SK-N-SH (cell line): Measurements from ENCODE around the gene MLLT10. TPM values are rescaled to one million over a fixed set of nuclear protein-coding genes. Genes with fewer than 3 reads are reported as not detected.
"Not testable (repeated sequence)": the region's sequence is repeated elsewhere in the genome, so short reads cannot be mapped to it uniquely, and the experiment has no call there.

Source experiments
- CTCF ChIA-PET: fragments of 300-600, 350-600 bp; formaldehyde crosslinking; extraction: SDS; loops from one replicate; lab custom pipeline; 2021; lab: Yijun Ruan, JAX
- POLR2A ChIA-PET: fragments of 350-600 bp; sonication (Branson Sonifier 250); formaldehyde crosslinking; extraction: SDS; loops from one replicate; lab custom pipeline; 2020; ENCODE audit warnings: antibody characterized with exemption, inconsistent platforms; lab: Yijun Ruan, JAX
- DNase-seq: peaks from one replicate; pipeline ENCODE4 v3.0.0; 2012
- H2AFZ ChIP-seq: fragments of 200-600 bp; sonication (generic); 2 replicates; pipeline ENCODE4 v1.8.1; 2016; ENCODE audit warnings: antibody characterized with exemption, mild to moderate bottlenecking, low read depth
- H3F3A ChIP-seq: fragments of 200-600 bp; sonication (generic); replicated peaks from 2 replicates; pipeline ENCODE3; 2016; ENCODE audit warnings: antibody characterized with exemption, mild to moderate bottlenecking; ENCODE audit not compliant: insufficient read depth
- H3K27ac ChIP-seq, 2 experiments: fragments of 200-500 bp in 1 of 2; fragments of 200-600 bp in 1 of 2; sonication (Bioruptor generic) in 1 of 2; sonication (generic), shearing (Covaris generic) in 1 of 2; 2 replicates each; pipeline versions ENCODE4 v1.5.1 to v1.6.1; 2014 to 2016; ENCODE audit warnings: low read depth in 2 of 2, inconsistent platforms in 1 of 2, low read length in 1 of 2, mild to moderate bottlenecking in 1 of 2, mixed read lengths in 1 of 2
- H3K27me3 ChIP-seq: fragments of 200-600 bp; sonication (generic), shearing (Covaris generic); 2 replicates; pipeline ENCODE4 v1.6.1; 2016; ENCODE audit warnings: mixed run types; ENCODE audit not compliant: insufficient read depth
- H3K36me3 ChIP-seq, 2 experiments: fragments of 200-500 bp in 1 of 2; fragments of 200-600 bp in 1 of 2; sonication (Bioruptor generic) in 1 of 2; sonication (generic) in 1 of 2; replicated peaks in 1 of 2; 2 replicates each; pipeline versions ENCODE3 to v1.5.1; 2014 to 2016; ENCODE audit warnings: low read length in 1 of 2, mild to moderate bottlenecking in 1 of 2; ENCODE audit not compliant: insufficient read depth in 2 of 2, control insufficient read depth in 1 of 2
- H3K4me1 ChIP-seq, 2 experiments: fragments of 200-500 bp in 1 of 2; fragments of 200-600 bp in 1 of 2; sonication (Bioruptor generic) in 1 of 2; sonication (generic), shearing (Covaris generic) in 1 of 2; 2 replicates each; pipeline versions ENCODE4 v1.5.1 to v1.6.1; 2014 to 2016; ENCODE audit warnings: low read depth in 1 of 2, low read length in 1 of 2, mixed run types in 1 of 2; ENCODE audit not compliant: insufficient read depth in 2 of 2, control insufficient read depth in 1 of 2
- H3K4me2 ChIP-seq: fragments of 200-600 bp; sonication (generic), shearing (Covaris generic); 2 replicates; pipeline ENCODE4 v1.6.1; 2017; ENCODE audit warnings: mixed run types
- H3K4me3 ChIP-seq, 2 experiments: fragments of 200-500 bp in 1 of 2; fragments of 200-600 bp in 1 of 2; sonication (Bioruptor generic) in 1 of 2; sonication (generic), shearing (Covaris generic) in 1 of 2; 2 replicates each; pipeline versions ENCODE4 v1.5.1 to v1.8.1; 2014 to 2016; ENCODE audit warnings: low read depth in 2 of 2, inconsistent platforms in 1 of 2, low read length in 1 of 2, mild to moderate bottlenecking in 1 of 2, mixed read lengths in 1 of 2, moderate library complexity in 1 of 2
- H3K79me2 ChIP-seq: fragments of 200-600 bp; sonication (generic); 2 replicates; pipeline ENCODE4 v1.8.1; 2017; ENCODE audit warnings: mild to moderate bottlenecking; ENCODE audit not compliant: insufficient read depth
- H3K9ac ChIP-seq: fragments of 200-600 bp; sonication (generic); 2 replicates; pipeline ENCODE4 v1.6.1; 2017; ENCODE audit warnings: mixed run types
- H3K9me2 ChIP-seq: fragments of 200-600 bp; sonication (generic); 2 replicates; pipeline ENCODE4 v1.6.1; 2017; ENCODE audit warnings: mixed run types
- H3K9me3 ChIP-seq: fragments of 200-600 bp; sonication (generic); 2 replicates; pipeline ENCODE4 v1.6.1; 2017; ENCODE audit warnings: mixed run types, mild to moderate bottlenecking, moderate library complexity
- H4K20me1 ChIP-seq: fragments of 200-600 bp; sonication (generic); 2 replicates; pipeline ENCODE4 v1.6.1; 2017; ENCODE audit warnings: mild to moderate bottlenecking, mixed run types; ENCODE audit not compliant: insufficient read depth
- CHD2 ChIP-seq: fragments of 150-350 bp; IDR thresholded peaks from 2 replicates; pipeline ENCODE4 v1.6.1; 2018; ENCODE audit warnings: low read length; ENCODE audit not compliant: partially characterized antibody
- EZH2phosphoT487 ChIP-seq: fragments of 200-600 bp; sonication (generic); IDR thresholded peaks from 2 replicates; pipeline ENCODE4 v1.6.1; 2017; ENCODE audit warnings: low read depth, mixed run types, mild to moderate bottlenecking, antibody characterized with exemption, moderate library complexity, borderline replicate concordance
- FOXM1 ChIP-seq: IDR thresholded peaks from 2 replicates; pipeline ENCODE4 v1.4.0; 2012; ENCODE audit warnings: low read depth, mild to moderate bottlenecking
- GATA2 ChIP-seq: sonication (generic); formaldehyde crosslinking; IDR thresholded peaks from 2 replicates; pipeline ENCODE4 v1.5.0; 2020; ENCODE audit warnings: mild to moderate bottlenecking, missing genetic modification reagents
- JUND ChIP-seq: IDR thresholded peaks from 2 replicates; pipeline ENCODE4 v1.4.0; 2012
- MXI1 ChIP-seq: IDR thresholded peaks from 2 replicates; pipeline ENCODE4 v1.6.1; 2012; ENCODE audit warnings: mild to moderate bottlenecking, low read depth, low read length, improper control_type of control experiment
- NRF1 ChIP-seq: IDR thresholded peaks from 2 replicates; pipeline ENCODE4 v1.6.1; 2012; ENCODE audit warnings: low read depth, mild to moderate bottlenecking, low read length
- POLR2AphosphoS5 ChIP-seq: IDR thresholded peaks from 2 replicates; pipeline ENCODE4 v1.6.1; 2012; ENCODE audit warnings: low read depth, low read length
- RAD21 ChIP-seq: IDR thresholded peaks from 2 replicates; pipeline ENCODE4 v1.6.1; 2012; ENCODE audit warnings: mild to moderate bottlenecking, low read length
- RFX5 ChIP-seq: IDR thresholded peaks from 2 replicates; pipeline ENCODE4 v1.6.1; 2012; ENCODE audit warnings: mild to moderate bottlenecking, improper control_type of control experiment, low read length
- YY1 ChIP-seq: IDR thresholded peaks from 2 replicates; pipeline ENCODE4 v1.4.0; 2012; ENCODE audit warnings: low read depth, mild to moderate bottlenecking
- WGBS: methylation state at CpG from one replicate; pipeline ENCODE4 v1.1.6; 2017; ENCODE audit warnings: low lambda C conversion rate; 5-methylcytosine and 5-hydroxymethylcytosine counted together
- polyA plus RNA-seq, 3 experiments: library from polyadenylated mRNA; depleted of rRNA; stranded (reverse); fragments of >200 nt; gene quantifications; 2 replicates each; pipeline ENCODE4 v1.2.3, GENCODE V29; 2012
- TF ChIP-seq, protein P1 (sequence below): fragments of 200-600 bp; sonication (generic); IDR thresholded peaks from 2 replicates; pipeline ENCODE4 v1.6.1; 2017; ENCODE audit warnings: antibody characterized with exemption, mild to moderate bottlenecking, moderate library complexity
- TF ChIP-seq, protein P2 (sequence below): IDR thresholded peaks from 2 replicates; pipeline ENCODE4 v1.4.0; 2012; ENCODE audit warnings: low read depth, borderline replicate concordance

MLLT10 gene
- polyA plus RNA-seq, 1 of the 3 experiments (the other 2 are of a cell fraction): 26.0 TPM

DNA sequence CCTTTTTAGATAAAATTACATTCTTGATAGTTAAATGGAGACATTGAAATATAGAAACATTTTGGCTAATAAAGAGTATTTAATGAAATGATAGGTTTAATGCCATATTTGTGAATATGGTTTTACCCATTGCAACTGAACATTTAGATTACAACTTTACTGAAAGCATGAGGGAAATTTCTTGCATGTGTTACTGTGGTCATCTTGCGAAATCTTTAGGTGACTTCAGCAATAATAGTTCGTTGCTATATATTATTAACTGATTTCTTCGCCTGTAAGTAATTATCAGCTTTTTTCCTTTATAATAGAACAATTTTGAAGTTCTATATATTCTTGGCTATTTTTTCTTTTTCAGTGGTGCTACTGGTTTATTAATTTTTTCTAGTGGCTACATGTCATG, 83.2 kb downstream of the MLLT10 start:
- TF ChIP-seq CHD2: no peak
- TF ChIP-seq, protein P1, sequence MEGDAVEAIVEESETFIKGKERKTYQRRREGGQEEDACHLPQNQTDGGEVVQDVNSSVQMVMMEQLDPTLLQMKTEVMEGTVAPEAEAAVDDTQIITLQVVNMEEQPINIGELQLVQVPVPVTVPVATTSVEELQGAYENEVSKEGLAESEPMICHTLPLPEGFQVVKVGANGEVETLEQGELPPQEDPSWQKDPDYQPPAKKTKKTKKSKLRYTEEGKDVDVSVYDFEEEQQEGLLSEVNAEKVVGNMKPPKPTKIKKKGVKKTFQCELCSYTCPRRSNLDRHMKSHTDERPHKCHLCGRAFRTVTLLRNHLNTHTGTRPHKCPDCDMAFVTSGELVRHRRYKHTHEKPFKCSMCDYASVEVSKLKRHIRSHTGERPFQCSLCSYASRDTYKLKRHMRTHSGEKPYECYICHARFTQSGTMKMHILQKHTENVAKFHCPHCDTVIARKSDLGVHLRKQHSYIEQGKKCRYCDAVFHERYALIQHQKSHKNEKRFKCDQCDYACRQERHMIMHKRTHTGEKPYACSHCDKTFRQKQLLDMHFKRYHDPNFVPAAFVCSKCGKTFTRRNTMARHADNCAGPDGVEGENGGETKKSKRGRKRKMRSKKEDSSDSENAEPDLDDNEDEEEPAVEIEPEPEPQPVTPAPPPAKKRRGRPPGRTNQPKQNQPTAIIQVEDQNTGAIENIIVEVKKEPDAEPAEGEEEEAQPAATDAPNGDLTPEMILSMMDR: no peak
- Histone ChIP-seq H3F3A (peaks cover 13% of the 10 kb centered on the region), H3K27ac (no peak overlapping the region), H4K20me1 (no peaks in the 10 kb centered on the region), H3K9me3 (no peaks in the 10 kb centered on the region), H3K27me3 (no peaks in the 10 kb centered on the region), H2AFZ (no peak overlapping the region), H3K4me1 (no peaks in the 10 kb centered on the region), H3K9ac (no peak overlapping the region), H3K79me2 (peaks cover 46% of the 10 kb centered on the region), H3K36me3 (peaks cover 7 to 59% of the 10 kb centered on the region in 2 experiments), H3K9me2 (no peaks in the 10 kb centered on the region), H3K4me2 (no peak overlapping the region), H3K4me3 (no peak overlapping the region)
- CTCF ChIA-PET: interaction anchor here (1.0 kb wide), 1 partner anchor 114 kb away, joined by 3 read pairs; no protein-coding TSS in a partner anchor
- no peak for DNase-seq
- WGBS: 98% methylated on average over 3 of the region's 3 CpGs
- POLR2A ChIA-PET: interaction anchor here (0.6 kb wide), 1 partner anchor 10 kb away, joined by 3 read pairs; no protein-coding TSS in a partner anchor

DNA sequence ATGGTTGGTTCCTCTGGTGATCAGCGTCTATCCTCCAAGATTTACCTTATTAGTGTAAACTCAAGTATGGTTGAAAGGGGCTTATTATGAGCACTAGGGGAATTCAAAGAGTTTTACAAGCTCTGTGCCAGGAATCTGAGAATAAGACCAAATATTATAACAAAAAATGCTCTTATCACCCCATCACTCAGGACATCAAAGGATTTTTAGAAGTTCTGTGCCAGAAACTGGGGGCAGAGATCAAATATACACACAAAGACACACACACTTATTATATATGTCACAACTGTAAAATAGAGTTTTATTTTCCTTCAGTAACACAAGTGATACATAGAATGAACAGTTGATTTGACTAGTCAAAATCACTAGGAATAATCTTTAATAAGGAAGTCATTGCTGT, 89.3 kb downstream of the MLLT10 start:
- H3K79me2 ChIP-seq: peaks cover 34% of the 10 kb centered on the region; the same call in 1 of the 2 replicates
- no peak for DNase-seq

DNA sequence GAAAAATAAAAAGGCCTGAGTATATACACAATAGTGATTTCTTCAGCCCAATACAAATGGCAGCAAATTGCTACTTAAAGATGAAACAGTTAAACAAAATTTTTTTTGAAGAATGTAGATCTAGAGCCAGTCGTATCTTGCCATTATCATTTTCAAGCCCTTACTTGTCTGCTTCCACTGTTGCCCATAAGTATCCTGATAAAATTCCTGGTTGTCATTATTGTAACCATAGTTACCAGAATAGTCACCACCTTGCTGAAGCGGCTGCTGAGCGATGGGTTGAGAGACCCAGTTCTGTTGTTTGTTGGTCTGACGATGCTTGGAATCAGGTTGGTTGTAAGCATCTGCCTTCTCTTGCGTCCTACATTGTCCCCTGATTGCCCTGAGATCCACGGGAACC, 90.4 kb downstream of the MLLT10 start:
- H3K4me2 ChIP-seq, H3K9me2 ChIP-seq, CTCF ChIA-PET, H3K4me1 ChIP-seq, DNase-seq, H3K9ac ChIP-seq, H3K4me3 ChIP-seq, H3K27ac ChIP-seq, H3K27me3 ChIP-seq, H3F3A ChIP-seq, POLR2A ChIA-PET, H3K9me3 ChIP-seq, H4K20me1 ChIP-seq, H2AFZ ChIP-seq: not testable (repeated sequence)
- peaks cover 28 to 38% of the 10 kb centered on the region in 2 experiments for H3K36me3 ChIP-seq
- peaks cover 27% of the 10 kb centered on the region; the same call in 1 of the 2 replicates for H3K79me2 ChIP-seq
- 100% methylated on average over 5 of the region's 6 CpGs for WGBS

More for the DNA sequence above, 89.3 kb downstream of the MLLT10 start:
- H2AFZ ChIP-seq: no peak overlapping the region
- no peaks in the 10 kb centered on the region for H4K20me1 ChIP-seq
- H3K27me3 ChIP-seq: no peaks in the 10 kb centered on the region
- ChIA-PET CTCF (no interaction called here), POLR2A (interaction anchor here (0.6 kb wide), 1 partner anchor 20 kb away, joined by 3 read pairs; no protein-coding TSS in a partner anchor)
- peaks cover 0 to 8% of the 10 kb centered on the region in 2 experiments; a peak in 2 of 4 replicates for H3K4me1 ChIP-seq
- H3K4me3 ChIP-seq: no peak overlapping the region
- H3F3A ChIP-seq: peaks cover 7% of the 10 kb centered on the region
- H3K27ac ChIP-seq: no peak overlapping the region
- no peak for TF ChIP-seq RAD21
- TF ChIP-seq FOXM1: no peak
- no peak for TF ChIP-seq NRF1
- no peak for TF ChIP-seq EZH2phosphoT487
- TF ChIP-seq, protein P1: no peak
- TF ChIP-seq YY1: no peak
- TF ChIP-seq, protein P2, sequence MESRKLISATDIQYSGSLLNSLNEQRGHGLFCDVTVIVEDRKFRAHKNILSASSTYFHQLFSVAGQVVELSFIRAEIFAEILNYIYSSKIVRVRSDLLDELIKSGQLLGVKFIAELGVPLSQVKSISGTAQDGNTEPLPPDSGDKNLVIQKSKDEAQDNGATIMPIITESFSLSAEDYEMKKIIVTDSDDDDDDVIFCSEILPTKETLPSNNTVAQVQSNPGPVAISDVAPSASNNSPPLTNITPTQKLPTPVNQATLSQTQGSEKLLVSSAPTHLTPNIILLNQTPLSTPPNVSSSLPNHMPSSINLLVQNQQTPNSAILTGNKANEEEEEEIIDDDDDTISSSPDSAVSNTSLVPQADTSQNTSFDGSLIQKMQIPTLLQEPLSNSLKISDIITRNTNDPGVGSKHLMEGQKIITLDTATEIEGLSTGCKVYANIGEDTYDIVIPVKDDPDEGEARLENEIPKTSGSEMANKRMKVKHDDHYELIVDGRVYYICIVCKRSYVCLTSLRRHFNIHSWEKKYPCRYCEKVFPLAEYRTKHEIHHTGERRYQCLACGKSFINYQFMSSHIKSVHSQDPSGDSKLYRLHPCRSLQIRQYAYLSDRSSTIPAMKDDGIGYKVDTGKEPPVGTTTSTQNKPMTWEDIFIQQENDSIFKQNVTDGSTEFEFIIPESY: no peak
- no peak for TF ChIP-seq POLR2AphosphoS5
- TF ChIP-seq MXI1: no peak
- no peak for TF ChIP-seq GATA2 (CRISPR knock-in tag)
- no peak for TF ChIP-seq RFX5
- no peak for TF ChIP-seq JUND
- H3K4me2 ChIP-seq: no peak overlapping the region
- 100% methylated on average over 1 of the region's 1 CpG for WGBS
- H3K36me3 ChIP-seq: peaks cover 26 to 39% of the 10 kb centered on the region in 2 experiments
- no peaks in the 10 kb centered on the region for H3K9me2 ChIP-seq
- H3K9ac ChIP-seq: no peak overlapping the region
- H3K9me3 ChIP-seq: no peaks in the 10 kb centered on the region
